ENCODE data around the gene TRIM63.

TRIM63 gene

GRCh38 chr1:26016953-26017545 is 50.4 kb downstream of the TRIM63 start:
- DNase-seq (ENCODE audit: low read depth, low spot score): no peak

GRCh38 chr1:26016258-26016952 is 51.0 kb downstream of the TRIM63 start:
- DNase-seq (ENCODE audit: low read depth, low spot score): no peak

GRCh38 chr1:26015358-26015757 is 52.1 kb downstream of the TRIM63 start:
- no peak for DNase-seq (ENCODE audit: low read depth, low spot score)

GRCh38 chr1:26014179-26014578 is 53.3 kb downstream of the TRIM63 start:
- no peak for DNase-seq (ENCODE audit: low read depth, low spot score)

- no peak for DNase-seq (ENCODE audit: low read depth, low spot score)
These were observed 54.6 kb downstream of the TRIM63 start for GRCh38 chr1:26012864-26013263.

- no peak for DNase-seq (ENCODE audit: low read depth, low spot score)
These were observed 56.6 kb downstream of the TRIM63 start for GRCh38 chr1:26010825-26011224.

GRCh38 chr1:26009796-26010447 is 57.5 kb downstream of the TRIM63 start:
- DNase-seq (ENCODE audit: low read depth, low spot score): no peak

GRCh38 chr1:26006710-26007109 is 60.7 kb downstream of the TRIM63 start:
- no peak for DNase-seq (ENCODE audit: low read depth, low spot score)

GRCh38 chr1:26005434-26006105 is 61.9 kb downstream of the TRIM63 start:
- DNase-seq (ENCODE audit: low read depth, low spot score): no peak

- no peak for DNase-seq (ENCODE audit: low read depth, low spot score)
These were observed 63.7 kb downstream of the TRIM63 start for GRCh38 chr1:26003756-26004155.

- no peak for DNase-seq (ENCODE audit: low read depth, low spot score)
These were observed 64.2 kb downstream of the TRIM63 start for GRCh38 chr1:26003262-26003661.

Measured in brain pericyte (primary cell).